ENCODE results near the gene ZNF692. TPM values are rescaled to one million over a fixed set of nuclear protein-coding genes. Genes with fewer than 3 reads are reported as not detected.

Gene ZNF692
- total and polyA plus RNA-seq, 4 donors: 7.8 to 16.3 (median 10.4) TPM

DNA sequence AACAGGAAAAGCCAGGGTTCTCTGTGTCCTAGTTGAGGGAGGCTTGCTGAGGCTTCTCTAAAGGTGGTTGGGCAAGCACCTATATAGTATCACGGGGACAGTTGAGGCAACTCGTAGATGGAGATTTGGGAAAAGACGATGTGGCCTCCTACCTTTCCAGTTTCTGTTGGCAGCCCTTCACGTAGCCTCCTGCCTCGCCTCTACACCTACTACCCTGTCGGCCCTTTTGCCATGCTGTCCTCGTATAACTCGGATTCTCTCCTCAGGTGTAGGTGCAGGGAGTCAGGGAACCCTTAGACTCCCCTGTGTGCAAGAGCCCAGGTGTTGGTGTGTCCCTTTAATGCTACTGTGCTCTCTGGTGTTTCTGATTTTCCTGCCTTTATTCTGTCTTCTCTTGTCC is 10.3 kb downstream of the ZNF692 start:
- no peak overlapping the region for H3K4me3 ChIP-seq (ENCODE audit: low read depth in 1 of 3, low read length in 3 of 3)
- no peaks in the 10 kb centered on the region for H3K4me1 ChIP-seq (ENCODE audit: control insufficient read depth in 4 of 4, insufficient read depth in 4 of 4, low read length in 3 of 4)
- H3K9me3 ChIP-seq (ENCODE audit: control insufficient read depth in 4 of 4, low read length in 3 of 4): no peaks in the 10 kb centered on the region
- H3K9ac ChIP-seq (ENCODE audit: low read depth in 1 of 2, low read length in 2 of 2): no peak overlapping the region
- TF ChIP-seq ATF3 (IDR thresholded peaks at IDR 0.05) (no peak), HNF4A (conservative IDR thresholded peaks at IDR 0.05) (no peak), RXRA (IDR thresholded peaks at IDR 0.05) (no peak), SP1 (IDR thresholded peaks at IDR 0.05) (no peak), YY1 (IDR thresholded peaks at IDR 0.05) (no peak), JUND (IDR thresholded peaks at IDR 0.05) (no peak), NR2F2 (IDR thresholded peaks at IDR 0.05) (no peak), GABPA (IDR thresholded peaks at IDR 0.05 in 1 of 2, conservative IDR thresholded peaks at IDR 0.05 in 1 of 2) (no peak), EGR1 (IDR thresholded peaks at IDR 0.05; ENCODE audit: low read depth in 2 of 2) (no peak), HNF4G (IDR thresholded peaks at IDR 0.05) (no peak), FOXA1 (IDR thresholded peaks at IDR 0.05) (no peak)
- TF ChIP-seq, protein P1, sequence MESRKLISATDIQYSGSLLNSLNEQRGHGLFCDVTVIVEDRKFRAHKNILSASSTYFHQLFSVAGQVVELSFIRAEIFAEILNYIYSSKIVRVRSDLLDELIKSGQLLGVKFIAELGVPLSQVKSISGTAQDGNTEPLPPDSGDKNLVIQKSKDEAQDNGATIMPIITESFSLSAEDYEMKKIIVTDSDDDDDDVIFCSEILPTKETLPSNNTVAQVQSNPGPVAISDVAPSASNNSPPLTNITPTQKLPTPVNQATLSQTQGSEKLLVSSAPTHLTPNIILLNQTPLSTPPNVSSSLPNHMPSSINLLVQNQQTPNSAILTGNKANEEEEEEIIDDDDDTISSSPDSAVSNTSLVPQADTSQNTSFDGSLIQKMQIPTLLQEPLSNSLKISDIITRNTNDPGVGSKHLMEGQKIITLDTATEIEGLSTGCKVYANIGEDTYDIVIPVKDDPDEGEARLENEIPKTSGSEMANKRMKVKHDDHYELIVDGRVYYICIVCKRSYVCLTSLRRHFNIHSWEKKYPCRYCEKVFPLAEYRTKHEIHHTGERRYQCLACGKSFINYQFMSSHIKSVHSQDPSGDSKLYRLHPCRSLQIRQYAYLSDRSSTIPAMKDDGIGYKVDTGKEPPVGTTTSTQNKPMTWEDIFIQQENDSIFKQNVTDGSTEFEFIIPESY (IDR thresholded peaks at IDR 0.05): no peak
- WGBS: 94% methylated on average over 8 of the region's 8 CpGs
- H3K36me3 ChIP-seq (ENCODE audit: control insufficient read depth in 4 of 4, insufficient read depth in 3 of 4, low read depth in 1 of 4, low read length in 3 of 4): peaks cover 11 to 63% (median 40%) of the 10 kb centered on the region in 4 donors
- H3K27ac ChIP-seq (ENCODE audit: low read depth in 1 of 2, low read length in 2 of 2): no peak overlapping the region
- no peak for DNase-seq (ENCODE audit: low spot score)
- H3K27me3 ChIP-seq (ENCODE audit: control insufficient read depth in 4 of 4, insufficient read depth in 4 of 4, low read length in 3 of 4): no peaks in the 10 kb centered on the region

DNA sequence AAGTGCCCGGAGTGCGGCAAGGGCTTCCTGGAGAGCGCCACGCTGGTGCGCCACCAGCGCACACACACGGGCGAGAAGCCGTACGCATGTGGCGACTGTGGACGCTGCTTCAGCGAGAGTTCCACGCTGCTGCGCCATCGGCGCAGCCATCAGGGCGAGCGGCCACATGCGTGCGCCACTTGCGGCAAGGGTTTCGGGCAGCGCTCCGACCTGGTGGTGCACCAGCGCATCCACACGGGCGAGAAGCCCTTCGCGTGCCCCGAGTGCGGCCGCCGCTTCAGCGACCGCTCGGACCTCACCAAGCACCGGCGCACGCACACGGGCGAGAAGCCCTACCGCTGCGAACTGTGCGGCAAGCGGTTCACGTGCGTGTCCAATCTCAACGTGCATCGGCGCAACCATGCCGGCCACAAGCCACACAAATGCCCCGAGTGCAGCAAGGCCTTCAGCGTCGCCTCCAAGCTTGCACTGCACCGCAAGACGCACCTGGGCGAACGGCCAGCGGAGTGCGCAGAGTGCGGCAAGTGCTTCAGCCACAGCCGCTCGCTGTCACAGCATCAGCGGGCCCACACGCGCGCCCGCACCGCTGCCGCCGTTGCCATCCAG is 10.8 kb downstream of the ZNF692 start:
- peaks cover 0 to 3% (median 0%) of the 10 kb centered on the region in 4 donors for H3K4me1 ChIP-seq (ENCODE audit: control insufficient read depth in 4 of 4, insufficient read depth in 4 of 4, low read length in 3 of 4)
- H3K27me3 ChIP-seq (ENCODE audit: control insufficient read depth in 4 of 4, insufficient read depth in 4 of 4, low read length in 3 of 4): no peaks in the 10 kb centered on the region
- H3K36me3 ChIP-seq (ENCODE audit: control insufficient read depth in 4 of 4, insufficient read depth in 3 of 4, low read depth in 1 of 4, low read length in 3 of 4): peaks cover 11 to 63% (median 39%) of the 10 kb centered on the region in 4 donors
- no peak overlapping the region for H3K27ac ChIP-seq (ENCODE audit: low read depth in 1 of 2, low read length in 2 of 2)
- TF ChIP-seq GABPA (IDR thresholded peaks at IDR 0.05 in 1 of 2, conservative IDR thresholded peaks at IDR 0.05 in 1 of 2): no peak
- no peak for TF ChIP-seq RAD21 (IDR thresholded peaks at IDR 0.05)
- no peak for TF ChIP-seq ATF3 (IDR thresholded peaks at IDR 0.05)
- no peak for TF ChIP-seq REST (IDR thresholded peaks at IDR 0.05)
- no peak for TF ChIP-seq NR2F2 (IDR thresholded peaks at IDR 0.05)
- no peak for TF ChIP-seq SP1 (IDR thresholded peaks at IDR 0.05)
- no peak for TF ChIP-seq HNF4G (IDR thresholded peaks at IDR 0.05)
- TF ChIP-seq FOXA2 (IDR thresholded peaks at IDR 0.05): no peak
- TF ChIP-seq TAF1 (conservative IDR thresholded peaks at IDR 0.05): no peak
- TF ChIP-seq YY1 (IDR thresholded peaks at IDR 0.05): no peak
- TF ChIP-seq, protein P2, sequence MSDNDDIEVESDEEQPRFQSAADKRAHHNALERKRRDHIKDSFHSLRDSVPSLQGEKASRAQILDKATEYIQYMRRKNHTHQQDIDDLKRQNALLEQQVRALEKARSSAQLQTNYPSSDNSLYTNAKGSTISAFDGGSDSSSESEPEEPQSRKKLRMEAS (IDR thresholded peaks at IDR 0.05): no peak
- TF ChIP-seq HNF4A (conservative IDR thresholded peaks at IDR 0.05): no peak
- TF ChIP-seq FOXA1 (IDR thresholded peaks at IDR 0.05): no peak
- TF ChIP-seq JUND (IDR thresholded peaks at IDR 0.05): no peak
- TF ChIP-seq RXRA (IDR thresholded peaks at IDR 0.05): no peak
- no peak for TF ChIP-seq EGR1 (IDR thresholded peaks at IDR 0.05; ENCODE audit: low read depth in 2 of 2)
- TF ChIP-seq, protein P1 (IDR thresholded peaks at IDR 0.05): no peak
- TF ChIP-seq CTCF (IDR thresholded peaks at IDR 0.05; ENCODE audit: low read depth, low read length, missing input control): no peak
- no peak for DNase-seq (ENCODE audit: low spot score)
- 98% methylated on average over 72 of the region's 72 CpGs for WGBS
- no peaks in the 10 kb centered on the region for H3K9me3 ChIP-seq (ENCODE audit: control insufficient read depth in 4 of 4, low read length in 3 of 4)
- no peak overlapping the region for H3K4me3 ChIP-seq (ENCODE audit: low read depth in 1 of 3, low read length in 3 of 3)
- H3K9ac ChIP-seq (ENCODE audit: low read depth in 1 of 2, low read length in 2 of 2): no peak overlapping the region
